NB4 (cell line): ENCODE data around the gene NHS.

Experiments
- CTCF ChIP-seq: IDR thresholded peaks from one replicate; pipeline ENCODE4 v1.5.1; 2012; ENCODE audit warnings: low read depth, low read length
- MAX ChIP-seq: IDR thresholded peaks from 2 replicates; pipeline ENCODE4 v1.6.1; 2011; ENCODE audit warnings: low read depth, low read length
- MYC ChIP-seq: IDR thresholded peaks from 2 replicates; pipeline ENCODE4 v1.6.1; 2011; ENCODE audit warnings: low read depth, low read length
- POLR2A ChIP-seq: IDR thresholded peaks from 2 replicates; pipeline ENCODE4 v1.6.1; 2011; ENCODE audit warnings: mild to moderate bottlenecking; ENCODE audit not compliant: insufficient read length; ENCODE audit errors: extremely low read depth

DNA sequence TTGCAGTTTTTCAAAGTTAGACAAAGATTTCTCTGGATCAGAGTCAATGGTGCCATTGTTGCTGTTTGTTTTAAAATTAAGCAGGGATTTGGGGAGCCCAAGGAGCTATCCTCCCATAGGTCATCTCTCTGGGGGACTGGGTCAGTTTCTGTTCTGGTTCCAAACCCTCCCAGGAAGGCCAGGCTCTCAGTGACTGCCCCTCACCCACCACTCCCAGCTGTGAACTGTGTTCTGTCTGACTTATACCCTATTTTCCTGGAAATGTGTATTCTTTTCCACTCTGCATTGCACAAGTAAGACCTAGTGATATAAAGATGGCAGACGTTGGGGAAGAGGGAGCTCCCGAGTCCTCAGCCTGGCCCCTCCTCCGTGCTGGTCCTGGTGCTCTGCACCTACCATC is 65.8 kb downstream of the NHS start:
- no peak for TF ChIP-seq CTCF
- TF ChIP-seq POLR2A = no peak
- TF ChIP-seq MAX = no peak
- no peak for TF ChIP-seq MYC
